Measurements from ENCODE around the gene MTX1. TPM values are rescaled to one million over a fixed set of nuclear protein-coding genes. Genes with fewer than 3 reads are reported as not detected.
A peak's percentile ranks its signal among the peaks of the same experiment; 100 is the strongest.

The MTX1 gene
- total RNA-seq, 1 experiment from 2014 or later, result 69.1 TPM

- H3K4me2 ChIP-seq (ENCODE audit: low read length), result no peak overlapping the region
- ATAC-seq (peak; percentile 8), DNase-seq (ENCODE audit: low read depth, low spot score) (no peak)
- H3K36me3 ChIP-seq (ENCODE audit: control insufficient read depth in 1 of 2, insufficient read depth in 2 of 2, low read length in 2 of 2), result peaks cover 0 to 2% of the 10 kb centered on the region in 2 experiments; a peak in 3 of 4 replicates
- H2AFZ ChIP-seq (ENCODE audit: low read depth, low read length, poor library complexity, severe bottlenecking), result no peak overlapping the region
- H3K9me3 ChIP-seq (ENCODE audit: control insufficient read depth in 1 of 2, insufficient read depth in 1 of 2, low read depth in 1 of 2, low read length in 2 of 2), result no peaks in the 10 kb centered on the region
- H3K79me2 ChIP-seq (ENCODE audit: insufficient read depth, low read length), result peaks cover 11% of the 10 kb centered on the region; the same call in 1 of the 2 replicates
- ChIA-PET RAD21 (ENCODE audit: low non-redundant PET in 1 of 2, low total read pairs in 2 of 2, uncharacterized antibody in 2 of 2, unreplicated experiment in 2 of 2) (interaction anchor here in 1 of 2 experiments (1.2 to 2.0 kb wide), 2 partner anchors 12 to 74 kb away, joined by 3 to 9 read pairs; partner anchors contain the start of gene SCAMP3), CTCF (interaction anchor here (1.0 to 4.1 kb wide), 21 partner anchors 9 to 401 kb away, joined by 3 to 44 read pairs (median 6); partner anchors contain the start of genes CLK2, FDPS, MTX1 and SCAMP3), POLR2A (interaction anchor here (1.2 kb wide), 1 partner anchor 12 kb away, joined by 3 read pairs; the partner anchor contains the start of gene SCAMP3)
- H3K27ac ChIP-seq (ENCODE audit: low read depth, low read length), result no peak overlapping the region
- peaks cover 14 to 31% of the 10 kb centered on the region in 2 experiments for H3K4me1 ChIP-seq (ENCODE audit: control insufficient read depth in 1 of 2, insufficient read depth in 2 of 2, low read length in 2 of 2)
- TF ChIP-seq EGR1 (IDR thresholded peaks at IDR 0.05; ENCODE audit: low read depth) (no peak), SIN3A (IDR thresholded peaks at IDR 0.05; ENCODE audit: low read depth) (no peak), YY1 (IDR thresholded peaks at IDR 0.05; ENCODE audit: extremely low read depth, insufficient replicate concordance, low read depth, low read length) (no peak), TCF7L2 (IDR thresholded peaks at IDR 0.05; ENCODE audit: borderline replicate concordance, extremely low read depth, insufficient read depth, insufficient read length) (no peak), POLR2AphosphoS5 (IDR thresholded peaks at IDR 0.05; ENCODE audit: low read depth, low read length) (no peak), MAX (IDR thresholded peaks at IDR 0.05) (no peak), CTCF (IDR thresholded peaks at IDR 0.05 in 2 of 3, conservative IDR thresholded peaks at IDR 0.05 in 1 of 3; ENCODE audit: borderline replicate concordance in 1 of 3, insufficient read depth in 1 of 3, low read depth in 2 of 3, low read length in 2 of 3) (no peak), REST (IDR thresholded peaks at IDR 0.05; ENCODE audit: low read depth) (no peak), FOSL1 (IDR thresholded peaks at IDR 0.05; ENCODE audit: low read depth) (no peak), ATF3 (IDR thresholded peaks at IDR 0.05) (no peak), ZBTB33 (IDR thresholded peaks at IDR 0.05; ENCODE audit: extremely low read depth, insufficient replicate concordance, low read length) (no peak), CEBPB (IDR thresholded peaks at IDR 0.05; ENCODE audit: low read depth) (no peak), ZNF274 (IDR thresholded peaks at IDR 0.05; ENCODE audit: low read depth, low read length) (no peak), RAD21 (IDR thresholded peaks at IDR 0.05; ENCODE audit: low read depth) (no peak), CBX3 (IDR thresholded peaks at IDR 0.05; ENCODE audit: low read depth) (no peak), ZFX (IDR thresholded peaks at IDR 0.05) (no peak), EZH2phosphoT487 (IDR thresholded peaks at IDR 0.05; ENCODE audit: borderline replicate concordance) (no peak), JUND (IDR thresholded peaks at IDR 0.05) (no peak)
- H3K27me3 ChIP-seq (ENCODE audit: insufficient read depth, low read length), result no peaks in the 10 kb centered on the region
- H3K9ac ChIP-seq (ENCODE audit: low read length), result no peak overlapping the region
- intact Hi-C loops (cut with micrococcal nuclease), result loop anchor here (1.0 to 5.0 kb wide), 4 partner anchors 57 to 342 kb away; partner anchors contain the start of gene FDPS
- BruUV-seq (replicated peaks), result no TSS peak
- H4K20me1 ChIP-seq (ENCODE audit: insufficient read depth), result no peaks in the 10 kb centered on the region
- no peak overlapping the region for H3K4me3 ChIP-seq (replicated peaks in 1 of 2; ENCODE audit: low read depth in 1 of 2, low read length in 2 of 2)
- H3K9me2 ChIP-seq (ENCODE audit: insufficient read depth), result no peaks in the 10 kb centered on the region
Observed at GRCh38 chr1:155250246-155250632, 41.7 kb downstream of the MTX1 start.
